ENCODE data around the gene HSPA5. TPM values are rescaled to one million over a fixed set of nuclear protein-coding genes. Genes with fewer than 3 reads are reported as not detected.

The HSPA5 gene
- total RNA-seq, 4 donors from 2014 or later, result 57.7 to 88.3 (median 68.7) TPM

DNA sequence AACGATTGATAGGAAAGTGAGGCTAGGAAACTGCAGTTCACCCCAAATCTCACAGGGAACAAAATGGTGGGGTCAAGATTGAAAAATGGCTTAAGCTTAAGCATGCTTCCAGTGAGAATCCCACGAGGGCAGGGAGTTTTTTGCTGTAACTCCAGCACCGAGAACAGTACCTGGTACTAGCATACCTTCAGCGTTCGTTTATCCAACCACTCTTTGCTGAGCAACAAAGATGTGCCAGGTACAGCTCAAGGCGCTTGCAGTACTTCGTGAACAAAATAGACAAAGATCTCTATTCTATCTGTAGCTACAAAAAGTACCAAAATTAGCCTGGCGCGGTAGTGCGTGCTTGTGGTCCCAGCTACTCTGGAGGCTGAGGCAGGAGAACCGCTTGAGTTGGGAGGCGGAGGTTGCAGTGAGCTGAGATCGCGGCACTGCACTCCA is 50.8 kb downstream of the HSPA5 start:
- H3K36me3 ChIP-seq, result no peaks in the 10 kb centered on the region
- H3K9me3 ChIP-seq, result no peaks in the 10 kb centered on the region
- no peaks in the 10 kb centered on the region for H3K27me3 ChIP-seq
- TF ChIP-seq, protein P1, sequence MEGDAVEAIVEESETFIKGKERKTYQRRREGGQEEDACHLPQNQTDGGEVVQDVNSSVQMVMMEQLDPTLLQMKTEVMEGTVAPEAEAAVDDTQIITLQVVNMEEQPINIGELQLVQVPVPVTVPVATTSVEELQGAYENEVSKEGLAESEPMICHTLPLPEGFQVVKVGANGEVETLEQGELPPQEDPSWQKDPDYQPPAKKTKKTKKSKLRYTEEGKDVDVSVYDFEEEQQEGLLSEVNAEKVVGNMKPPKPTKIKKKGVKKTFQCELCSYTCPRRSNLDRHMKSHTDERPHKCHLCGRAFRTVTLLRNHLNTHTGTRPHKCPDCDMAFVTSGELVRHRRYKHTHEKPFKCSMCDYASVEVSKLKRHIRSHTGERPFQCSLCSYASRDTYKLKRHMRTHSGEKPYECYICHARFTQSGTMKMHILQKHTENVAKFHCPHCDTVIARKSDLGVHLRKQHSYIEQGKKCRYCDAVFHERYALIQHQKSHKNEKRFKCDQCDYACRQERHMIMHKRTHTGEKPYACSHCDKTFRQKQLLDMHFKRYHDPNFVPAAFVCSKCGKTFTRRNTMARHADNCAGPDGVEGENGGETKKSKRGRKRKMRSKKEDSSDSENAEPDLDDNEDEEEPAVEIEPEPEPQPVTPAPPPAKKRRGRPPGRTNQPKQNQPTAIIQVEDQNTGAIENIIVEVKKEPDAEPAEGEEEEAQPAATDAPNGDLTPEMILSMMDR (IDR thresholded peaks at IDR 0.05), result no peak
- no peak for TF ChIP-seq POLR2AphosphoS5 (IDR thresholded peaks at IDR 0.05)
- no peak for TF ChIP-seq EP300 (IDR thresholded peaks at IDR 0.05)
- no peak for TF ChIP-seq POLR2A (IDR thresholded peaks at IDR 0.05; ENCODE audit: low read depth)
- intact Hi-C loops (cut with DNase I), result loop anchor here (10.0 kb wide), 1 partner anchor 326 kb away; the partner anchor contains the start of genes ARPC5L and RPL35
- H3K4me3 ChIP-seq, result peak overlapping the region; percentile 82 to 99 (median 95)
- 58% methylated on average over 14 of the region's 14 CpGs for WGBS
- H3K4me1 ChIP-seq, result peaks cover 39 to 52% (median 48%) of the 10 kb centered on the region in 4 donors
- H3K27ac ChIP-seq (replicated peaks in 1 of 4), result peak overlapping the region; percentile 96 to 99 (median 97)
- no peak for DNase-seq (ENCODE audit: extremely low spot score)

DNA sequence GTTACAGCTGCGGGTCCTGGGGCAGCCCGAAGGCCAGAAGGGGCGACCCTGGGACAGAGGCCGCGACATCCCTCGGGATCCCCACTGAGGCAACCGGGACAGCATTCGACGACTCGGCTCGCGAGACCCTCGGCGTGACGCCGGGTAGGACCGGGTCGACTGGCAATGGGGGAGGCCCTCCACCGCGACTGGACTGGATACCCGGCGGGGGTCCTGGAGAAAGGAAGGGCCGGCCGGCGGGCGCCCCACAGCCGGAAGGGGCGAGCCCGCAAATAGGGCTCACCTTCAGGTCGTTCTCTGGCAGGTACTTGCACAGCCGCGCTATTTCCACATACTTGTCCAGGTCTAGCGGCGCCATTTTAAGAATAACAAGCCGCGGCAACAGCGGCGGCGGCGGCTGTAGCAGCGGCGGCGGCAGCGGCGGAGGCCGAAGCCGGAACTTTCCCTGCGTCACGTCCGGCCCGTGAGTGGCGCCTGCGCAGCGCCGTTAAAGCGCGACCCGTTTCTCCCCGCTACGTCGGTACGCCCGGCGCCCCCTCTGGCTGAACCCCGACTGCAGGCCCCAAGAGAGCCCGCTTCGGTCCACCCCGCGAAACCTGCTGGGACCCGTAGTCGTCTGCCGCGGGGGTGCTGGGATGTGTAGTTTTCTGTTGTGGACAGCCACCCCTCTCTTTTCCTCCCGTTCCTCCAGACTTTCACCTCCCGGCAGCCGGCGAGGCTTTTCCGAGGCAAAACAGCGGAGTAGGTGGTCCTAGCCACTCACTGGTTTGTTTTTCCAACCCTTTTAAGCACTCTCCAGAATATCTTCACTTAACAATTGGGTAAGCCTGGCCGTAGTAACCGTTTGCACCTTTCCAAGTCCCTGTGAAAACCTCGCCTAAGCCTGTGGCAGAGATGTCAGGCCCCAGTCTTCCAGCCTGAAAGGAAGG is 51.5 kb downstream of the HSPA5 start, which contains the start of gene PPP6C:
TSS of gene PPP6C (minus strand) at position 443 of the 929 bp plus-strand sequence. CDS start at position 358, 85 bp downstream.
- under 1% methylated on average over 55 of the region's 82 CpGs for WGBS
- H3K4me3 ChIP-seq, result peak within 1 kb of the TSS; percentile 82 to 99 (median 95)
- H3K27ac ChIP-seq (replicated peaks in 1 of 4), result peak within 1 kb of the TSS; percentile 96 to 99 (median 97)
- TF ChIP-seq POLR2AphosphoS5 (IDR thresholded peaks at IDR 0.05) (peak; percentile 96), POLR2A (IDR thresholded peaks at IDR 0.05; ENCODE audit: low read depth) (peak; percentile 75), EP300 (IDR thresholded peaks at IDR 0.05) (no peak)
- TF ChIP-seq, protein P1 (IDR thresholded peaks at IDR 0.05), result peak; percentile 48 to 68 (median 65)
- H3K9me3 ChIP-seq, result no peaks in the 10 kb centered on the region
- no peaks in the 10 kb centered on the region for H3K36me3 ChIP-seq
- H3K4me1 ChIP-seq, result peaks cover 41 to 59% (median 55%) of the 10 kb centered on the region in 4 donors
- peak; percentile 98 for DNase-seq (ENCODE audit: extremely low spot score)
- H3K27me3 ChIP-seq, result no peaks in the 10 kb centered on the region
- intact Hi-C loops (cut with DNase I), result loop anchor here (10.0 kb wide), 1 partner anchor 325 kb away; the partner anchor contains the start of genes ARPC5L and RPL35

DNA sequence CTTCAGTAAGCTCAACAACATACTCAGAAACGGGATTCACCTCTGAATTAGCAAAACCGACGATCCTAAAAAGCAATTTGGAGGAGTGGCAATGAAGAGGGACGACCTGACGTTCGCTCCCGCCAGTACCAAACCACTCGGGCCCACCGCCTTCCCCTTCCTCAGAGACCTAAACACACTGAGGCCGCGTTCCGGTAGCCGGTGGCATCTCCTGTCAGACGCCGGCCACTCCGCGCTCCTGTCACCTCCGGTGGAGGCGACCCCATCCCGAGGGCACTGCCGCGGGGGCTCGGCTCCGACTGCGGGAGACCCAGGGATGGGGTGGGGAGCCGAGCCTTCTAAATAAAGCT is 52.2 kb downstream of the HSPA5 start:
- Histone ChIP-seq H3K27me3 (no peaks in the 10 kb centered on the region), H3K4me1 (peaks cover 43 to 66% (median 61%) of the 10 kb centered on the region in 4 donors), H3K9me3 (no peaks in the 10 kb centered on the region), H3K27ac (replicated peaks in 1 of 4) (peak overlapping the region; percentile 96 to 99 (median 97)), H3K4me3 (peak overlapping the region; percentile 82 to 99 (median 95)), H3K36me3 (no peaks in the 10 kb centered on the region)
- 0% methylated on average over 7 of the region's 26 CpGs for WGBS
- TF ChIP-seq, protein P1 (IDR thresholded peaks at IDR 0.05), result no peak
- TF ChIP-seq POLR2A (IDR thresholded peaks at IDR 0.05; ENCODE audit: low read depth), result no peak
- intact Hi-C loops (cut with DNase I), result no loop called here
- no peak for DNase-seq (ENCODE audit: extremely low spot score)

Small RNAs within 50 kb of the gene (small RNA-seq; reads per million reads assigned to genes)
- gene AL354710.1, result 0 reads per million in 3 donors

Other genes starting within 250 kb of the HSPA5 start
- 10 to 100 TPM in 1 of 4 donors, 1 to 10 TPM in 3; 5.6 to 10.4 (median 7.8) TPM for gene SCAI, start 97.8 kb downstream of the HSPA5 start, total RNA-seq
- 10 to 100 TPM; 22.1 to 38.4 (median 34.9) TPM for gene PPP6C, start 51.5 kb downstream of the HSPA5 start, total RNA-seq
- 10 to 100 TPM; 11.2 to 21.6 (median 13.7) TPM for gene RABEPK, start 40.8 kb downstream of the HSPA5 start, total RNA-seq
- gene GAPVD1, start 20.5 kb upstream of the HSPA5 start, total RNA-seq, result 10 to 100 TPM; 39.0 to 58.6 (median 45.2) TPM